HG03039 (cell line): ENCODE measurements around the gene CDC42BPB.
"Not testable (repeated sequence)": the region's sequence is repeated elsewhere in the genome, so short reads cannot be mapped to it uniquely, and the experiment has no call there.

Experiments
- ATAC-seq: cut with Tn5 transposase; IDR thresholded peaks from one replicate; pipeline ENCODE4 v1.9.1; 2021; ENCODE audit warnings: mild to moderate bottlenecking, moderate library complexity; ENCODE audit not compliant: unreplicated experiment

CDC42BPB gene

GRCh38 chr14:102906616-102907302 lies 150.6 kb downstream of the CDC42BPB start:
- ATAC-seq = no peak

GRCh38 chr14:102905116-102906108 lies 151.9 kb downstream of the CDC42BPB start:
- no peak for ATAC-seq

- no peak for ATAC-seq
These were observed 153.3 kb downstream of the CDC42BPB start for GRCh38 chr14:102903889-102904512.

- ATAC-seq = no peak
These were observed 154.0 kb downstream of the CDC42BPB start for GRCh38 chr14:102903248-102903888.

GRCh38 chr14:102902523-102903247 lies 154.7 kb downstream of the CDC42BPB start:
- no peak for ATAC-seq

- ATAC-seq = no peak
These were observed 155.3 kb downstream of the CDC42BPB start for GRCh38 chr14:102902086-102902485.

- ATAC-seq = peak; percentile 45
These were observed 155.7 kb downstream of the CDC42BPB start for GRCh38 chr14:102901633-102902032.

- peak; percentile 45 for ATAC-seq
These were observed 156.4 kb downstream of the CDC42BPB start for GRCh38 chr14:102900631-102901571.

GRCh38 chr14:102899516-102899900 lies 157.8 kb downstream of the CDC42BPB start:
- no peak for ATAC-seq

GRCh38 chr14:102898776-102899515 lies 158.4 kb downstream of the CDC42BPB start:
- ATAC-seq = no peak

GRCh38 chr14:102898298-102898697 lies 159.1 kb downstream of the CDC42BPB start:
- no peak for ATAC-seq

GRCh38 chr14:102897299-102898027 lies 159.9 kb downstream of the CDC42BPB start:
- no peak for ATAC-seq

- not testable (repeated sequence) for ATAC-seq
These were observed 160.6 kb downstream of the CDC42BPB start for GRCh38 chr14:102896735-102897134.

- ATAC-seq = no peak
These were observed 163.9 kb downstream of the CDC42BPB start for GRCh38 chr14:102893452-102893851.

- ATAC-seq = no peak
These were observed 164.7 kb downstream of the CDC42BPB start for GRCh38 chr14:102892651-102893050.

GRCh38 chr14:102891556-102891955 lies 165.8 kb downstream of the CDC42BPB start:
- no peak for ATAC-seq

GRCh38 chr14:102891111-102891510 lies 166.2 kb downstream of the CDC42BPB start:
- ATAC-seq = no peak

GRCh38 chr14:102889615-102890014 lies 167.7 kb downstream of the CDC42BPB start:
- no peak for ATAC-seq
